ENCODE data around the gene SMCO2. TPM values are rescaled to one million over a fixed set of nuclear protein-coding genes. Genes with fewer than 3 reads are reported as not detected.

The SMCO2 gene
- not detected in 2 replicates for total RNA-seq (2011; cell fraction: chromatin; rRNA removed; ENCODE audit: low replicate concordance)
- total RNA-seq (2011; cell fraction: nucleolus; rRNA removed), result not detected in 2 replicates
- total RNA-seq (2011; cell fraction: nucleoplasm; rRNA removed), result not detected in 2 replicates
- not detected in 2 replicates for total RNA-seq (2014; rRNA removed)
- not detected in 2 replicates for total RNA-seq (2014; rRNA removed; fragmentation: Illumina TruSeq; extraction: Trizol)
- not detected in 2 replicates for total RNA-seq (2015; rRNA removed; fragmentation: Illumina TruSeq; extraction: Trizol)
- not detected in 2 replicates for total RNA-seq (2021)
- polyA plus RNA-seq (2011; rRNA removed), result not detected in 2 replicates
- not detected in 2 replicates for polyA plus RNA-seq (2011; cell fraction: cytosol; rRNA removed)
- not detected in 2 replicates for polyA plus RNA-seq (2011; cell fraction: nucleus; rRNA removed)
- polyA plus RNA-seq (2012), result not detected in 2 replicates
- polyA plus RNA-seq (2014; fragmentation: Illumina TruSeq; extraction: Trizol), result not detected in 2 replicates
- polyA plus RNA-seq (2014; fragmentation: Nextera tagmentation; extraction: Ambion mirVana), result not detected
- polyA plus RNA-seq (2014; rRNA removed), result not detected in 2 replicates
- polyA minus RNA-seq (2011; rRNA and poly(A)+ RNA removed), result not detected in 2 replicates
- polyA minus RNA-seq (2011; cell fraction: cytosol; rRNA and poly(A)+ RNA removed), result not detected in 2 replicates
- not detected in 2 replicates for polyA minus RNA-seq (2011; cell fraction: nucleus; rRNA and poly(A)+ RNA removed)
- percentile 10 among the genes with signal in this experiment for Bru-seq, nascent RNA
- not detected for BruChase-seq, experiment 1, labeled RNA remaining after a 2-hour chase
- percentile 3 among the genes with signal in this experiment for BruChase-seq, experiment 2, labeled RNA remaining after a 6-hour chase
- long read RNA-seq, experiment 1, result 0 reads
- long read RNA-seq, experiment 2, result 0 reads
- long read RNA-seq, experiment 3, result 0 reads

- Histone ChIP-seq H3K4me3 (no peak within 1 kb of the TSS), H3K4me2 (ENCODE audit: insufficient read depth, low read length) (no peak within 1 kb of the TSS), H4K20me1 (replicated peaks; ENCODE audit: control insufficient read depth, insufficient read depth, low read length) (no peaks in the 10 kb centered on the region), H3K4me1 (replicated peaks in 1 of 2; ENCODE audit: control insufficient read depth in 2 of 2, insufficient read depth in 2 of 2, low read length in 2 of 2) (no peaks in the 10 kb centered on the region), H3K9me1 (ENCODE audit: control insufficient read depth, insufficient read depth, low read length) (no peaks in the 10 kb centered on the region), H3K79me2 (ENCODE audit: control insufficient read depth, insufficient read depth, low read length) (no peaks in the 10 kb centered on the region), H3K36me3 (ENCODE audit: control insufficient read depth, insufficient read depth, low read length) (no peaks in the 10 kb centered on the region), H3K27ac (ENCODE audit: extremely low read depth, low read depth, low read length) (no peak within 1 kb of the TSS), H3K9ac (ENCODE audit: insufficient read depth in 1 of 2, low read depth in 2 of 2, low read length in 2 of 2) (no peak within 1 kb of the TSS), H2AFZ (ENCODE audit: low read depth, low read length) (no peak within 1 kb of the TSS), H3K27me3 (ENCODE audit: control insufficient read depth in 2 of 2, insufficient read depth in 2 of 2, low read length in 2 of 2) (peaks cover 4 to 10% of the 10 kb centered on the region in 2 experiments; a peak in 3 of 5 replicates), H3K9me3 (replicated peaks; ENCODE audit: control insufficient read depth, insufficient read depth, low read depth, low read length) (no peaks in the 10 kb centered on the region)
- ChIA-PET CTCF (ENCODE audit: low intra/inter-chr PET ratio) (no interaction called here), POLR2A (no interaction called here)
- no peak for DNase-seq (ENCODE audit: extremely low read depth in 1 of 4, low spot score in 3 of 4)
- no peak for ATAC-seq
- TF ChIP-seq RBBP5 (IDR thresholded peaks at IDR 0.05; ENCODE audit: borderline replicate concordance, insufficient read depth, low read length, poor library complexity, severe bottlenecking) (no peak), CREB3L1 (IDR thresholded peaks at IDR 0.05; ENCODE audit: borderline replicate concordance, low read depth) (no peak), ZNF740 (CRISPR knock-in tag; IDR thresholded peaks at IDR 0.05) (no peak), ZNF740 (tag; IDR thresholded peaks at IDR 0.05) (no peak), ZNF639 (CRISPR knock-in tag; conservative IDR thresholded peaks at IDR 0.05 in 1 of 2, IDR thresholded peaks at IDR 0.05 in 1 of 2) (no peak), TRIM25 (IDR thresholded peaks at IDR 0.05; ENCODE audit: borderline replicate concordance) (no peak), MYBL2 (IDR thresholded peaks at IDR 0.05; ENCODE audit: low read depth) (no peak), MYBL2 (CRISPR knock-in tag; IDR thresholded peaks at IDR 0.05; ENCODE audit: borderline replicate concordance) (no peak), ZEB2 (IDR thresholded peaks at IDR 0.05) (no peak), OTX1 (CRISPR knock-in tag; IDR thresholded peaks at IDR 0.05) (no peak)
- intact Hi-C loops (cut with micrococcal nuclease) (no loop called here), in situ Hi-C loops (cut with MboI) (no loop called here)
- BruUV-seq (replicated peaks), result no TSS peak
- WGBS (ENCODE audit: insufficient coverage, low coverage, missing lambda C conversion rate), result 0% methylated on average over 3 of the region's 3 CpGs
- FAIRE-seq, result no peak
These were observed at the start of gene SMCO2 for GRCh38 chr12:27446436-27446835. SMCO2 (plus strand) TSS chr12:27446736; CDS start chr12:27470632, 23,896 bp downstream.

Measured in K562 (cell line).